Activated T-cell treated with anti-CD3 and anti-CD28 coated beads, Interleukin-2, amount 50 U/mL, for 1 hour (primary cell): ENCODE measurements around the gene RAD51.
"Not testable (repeated sequence)": the region's sequence is repeated elsewhere in the genome, so short reads cannot be mapped to it uniquely, and the experiment has no call there.

Experiments used
- DNase-seq: peaks from one replicate; pipeline ENCODE4 v3.0.0-alpha.2; 2020

The RAD51 gene

DNA sequence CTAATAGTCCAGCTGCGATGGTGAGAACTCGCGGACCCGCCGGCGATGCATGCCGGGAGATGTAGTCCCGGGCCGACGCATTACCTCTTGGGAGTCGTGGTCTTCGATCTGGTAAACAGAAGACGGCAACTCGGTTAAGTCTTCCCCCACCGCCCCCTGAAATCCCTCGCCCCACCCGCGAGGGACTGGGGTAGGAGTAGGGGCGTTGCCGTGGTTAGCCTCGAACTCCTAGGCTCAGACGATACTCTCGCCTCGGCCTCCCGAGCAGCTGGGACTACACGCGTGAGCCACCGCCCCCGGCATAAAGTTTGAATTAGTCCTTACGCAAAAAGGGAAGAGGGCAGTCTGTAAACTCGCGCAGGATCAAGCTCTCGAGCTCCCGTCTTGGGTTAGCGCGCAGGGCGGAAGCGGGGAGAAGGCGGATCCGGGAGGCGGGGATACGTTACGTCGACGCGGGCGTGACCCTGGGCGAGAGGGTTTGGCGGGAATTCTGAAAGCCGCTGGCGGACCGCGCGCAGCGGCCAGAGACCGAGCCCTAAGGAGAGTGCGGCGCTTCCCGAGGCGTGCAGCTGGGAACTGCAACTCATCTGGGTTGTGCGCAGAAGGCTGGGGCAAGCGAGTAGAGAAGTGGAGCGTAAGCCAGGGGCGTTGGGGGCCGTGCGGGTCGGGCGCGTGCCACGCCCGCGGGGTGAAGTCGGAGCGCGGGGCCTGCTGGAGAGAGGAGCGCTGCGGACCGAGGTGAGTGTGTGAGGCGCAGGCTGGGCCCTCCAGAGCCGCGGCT is at the start of gene RAD51:
Gene RAD51, plus strand, starts transcription at position 487 of the 781 bp plus-strand sequence. CDS start 3,585 bp downstream, outside the sequence.
- peak; percentile 92 for DNase-seq

DNA sequence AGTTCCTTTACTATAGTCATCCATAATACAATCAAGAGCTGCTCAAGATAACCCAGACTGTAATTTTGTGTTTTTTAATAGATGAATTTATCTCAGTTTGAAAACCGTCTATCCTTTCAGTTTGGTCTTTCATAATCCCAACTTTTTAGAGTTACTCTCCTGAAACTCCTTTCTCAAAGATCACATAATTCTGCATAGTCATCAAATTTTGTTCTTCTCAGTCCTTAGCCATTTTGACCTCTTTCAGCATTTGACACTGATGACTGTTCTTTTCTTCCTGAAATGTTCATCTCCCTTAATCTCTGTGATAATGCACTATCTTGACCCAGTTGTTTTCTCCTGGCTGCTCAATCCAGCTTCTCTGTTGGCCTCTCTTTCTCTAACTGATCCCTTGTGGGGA is 47.5 kb upstream of the RAD51 start:
- no peak for DNase-seq

DNA sequence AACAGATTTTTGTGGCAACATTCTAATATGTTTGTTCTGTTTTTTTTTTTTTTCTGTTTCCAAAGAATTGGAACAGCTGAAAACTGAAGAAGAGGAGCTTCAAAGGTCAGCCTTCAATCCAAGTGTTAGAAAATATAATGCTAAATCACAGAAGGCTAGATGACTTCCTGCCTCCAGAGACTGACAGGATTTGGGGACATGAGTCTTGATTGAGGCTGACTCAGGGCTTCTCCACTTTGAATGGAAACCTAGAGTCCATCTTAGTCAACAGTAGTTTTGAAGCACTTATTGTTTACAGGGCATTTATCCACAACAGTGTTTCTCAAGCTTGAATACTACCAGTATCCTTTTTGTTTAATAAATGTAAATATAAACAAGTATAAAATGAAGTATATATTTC is 44.5 kb upstream of the RAD51 start:
- no peak for DNase-seq

DNA sequence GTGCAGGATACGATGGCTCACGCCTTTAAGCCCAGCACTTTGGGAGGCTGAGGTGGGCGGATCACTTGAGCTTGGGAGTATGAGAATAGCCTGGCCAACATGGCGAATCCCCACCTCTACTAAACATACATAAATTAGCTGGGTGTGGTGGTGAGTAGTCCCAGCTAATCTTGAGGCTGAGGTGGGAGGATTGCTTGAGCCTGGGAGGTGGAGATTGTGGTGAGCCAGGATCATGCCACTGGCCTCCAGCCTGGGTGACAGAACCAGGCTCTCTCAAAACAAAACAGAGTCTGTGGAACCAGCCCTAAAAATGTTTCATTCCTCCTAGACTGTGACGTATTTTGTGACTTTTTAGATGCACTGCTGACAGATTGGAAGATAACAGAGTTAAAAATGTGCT is 34.3 kb upstream of the RAD51 start:
- no peak for DNase-seq

DNA sequence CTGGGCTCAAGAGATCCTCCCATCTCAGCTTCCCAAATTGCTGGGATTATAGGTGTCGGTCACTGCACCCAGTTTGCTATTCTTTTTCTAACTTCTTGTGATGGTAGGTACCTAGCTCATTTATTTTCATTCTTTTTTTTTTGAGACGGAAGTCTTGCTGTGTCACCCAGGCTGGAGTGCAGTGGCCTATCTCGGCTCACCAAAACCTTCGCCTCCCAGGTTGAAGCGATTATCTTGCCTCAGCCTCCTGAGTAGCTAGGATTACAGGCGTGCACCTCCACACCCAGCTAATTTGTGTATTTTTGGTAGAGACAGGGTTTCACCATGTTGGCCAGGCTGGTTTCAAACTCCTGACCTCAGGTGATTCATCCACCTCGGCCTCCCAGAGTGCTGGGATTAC is 30.1 kb upstream of the RAD51 start:
- DNase-seq: no peak

DNA sequence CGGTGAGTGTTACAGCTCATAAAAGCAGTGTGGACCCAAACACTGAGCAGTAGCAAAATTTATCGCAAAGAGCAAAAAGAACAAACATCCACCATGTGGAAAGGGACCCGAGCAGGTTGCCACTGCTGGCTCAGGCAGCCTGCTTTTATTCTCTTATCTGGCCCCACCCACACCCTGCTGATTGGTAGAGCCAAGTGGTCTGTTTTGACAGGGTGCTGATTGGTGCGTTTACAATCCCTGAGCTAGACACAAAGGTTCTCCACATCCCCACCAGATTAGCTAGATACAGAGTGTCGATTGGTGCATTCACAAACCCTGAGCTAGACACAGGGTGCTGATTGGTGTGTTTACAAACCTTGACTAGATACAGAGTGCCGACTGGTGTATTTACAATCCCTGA is 18.7 kb upstream of the RAD51 start:
- not testable (repeated sequence) for DNase-seq

DNA sequence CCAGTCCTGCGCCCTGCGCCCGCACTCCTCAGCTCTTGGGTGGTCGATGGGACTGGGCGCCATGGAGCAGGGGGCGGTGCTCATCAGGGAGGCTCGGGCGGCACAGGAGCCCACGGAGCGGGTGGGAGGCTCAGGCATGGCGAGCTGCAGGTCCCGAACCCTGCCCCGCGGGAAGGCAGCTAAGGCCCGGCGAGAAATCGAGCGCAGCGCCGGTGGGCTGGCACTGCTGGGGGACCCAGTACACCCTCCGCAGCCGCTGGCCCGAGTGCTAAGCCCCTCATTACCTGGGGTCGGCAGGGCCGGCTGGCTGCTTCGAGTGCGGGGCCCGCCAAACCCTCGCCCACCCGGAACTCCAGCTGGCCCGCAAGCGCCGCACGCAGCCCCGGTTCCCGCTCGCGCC is 18.1 kb upstream of the RAD51 start:
- DNase-seq: not testable (repeated sequence)

DNA sequence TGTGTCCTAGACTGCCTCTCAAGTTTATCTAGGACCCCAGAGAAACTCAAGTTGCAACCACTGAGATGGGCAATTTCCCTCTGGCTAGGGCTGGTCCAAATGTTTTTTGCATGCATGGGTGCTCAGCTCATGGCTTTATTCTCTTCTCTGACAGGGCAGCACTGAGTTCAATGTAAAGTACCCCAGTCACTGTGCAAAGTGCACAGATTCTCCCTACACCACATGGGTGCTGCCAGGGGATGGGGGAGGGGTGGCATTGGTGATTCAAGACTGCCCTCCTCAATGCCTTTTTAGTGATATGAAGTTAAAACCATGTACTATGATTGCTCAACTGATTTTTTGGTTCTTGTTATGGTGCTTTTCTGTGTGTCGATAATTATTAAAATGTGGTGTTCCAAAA is 14.8 kb upstream of the RAD51 start:
- DNase-seq: no peak

DNA sequence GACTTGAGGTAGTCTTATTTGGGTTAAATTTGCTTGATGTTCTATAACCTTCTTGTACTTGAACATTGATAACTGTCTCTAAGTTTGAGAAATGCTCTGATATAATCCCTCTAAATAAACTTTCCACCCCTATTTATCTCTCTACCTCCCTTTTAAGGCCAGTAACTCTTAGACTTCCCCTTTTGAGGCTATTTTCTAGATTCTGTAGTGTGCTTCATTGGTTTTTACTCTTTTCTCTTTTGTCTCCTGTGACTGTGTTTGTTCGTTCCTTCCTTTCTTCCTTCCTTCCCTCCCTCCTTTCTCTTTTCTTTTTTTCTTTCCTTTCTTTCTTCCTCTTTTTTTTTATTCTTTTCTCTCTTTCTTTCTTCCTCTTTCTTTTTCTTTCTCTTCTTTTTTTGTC is 14.0 kb upstream of the RAD51 start:
- not testable (repeated sequence) for DNase-seq

DNA sequence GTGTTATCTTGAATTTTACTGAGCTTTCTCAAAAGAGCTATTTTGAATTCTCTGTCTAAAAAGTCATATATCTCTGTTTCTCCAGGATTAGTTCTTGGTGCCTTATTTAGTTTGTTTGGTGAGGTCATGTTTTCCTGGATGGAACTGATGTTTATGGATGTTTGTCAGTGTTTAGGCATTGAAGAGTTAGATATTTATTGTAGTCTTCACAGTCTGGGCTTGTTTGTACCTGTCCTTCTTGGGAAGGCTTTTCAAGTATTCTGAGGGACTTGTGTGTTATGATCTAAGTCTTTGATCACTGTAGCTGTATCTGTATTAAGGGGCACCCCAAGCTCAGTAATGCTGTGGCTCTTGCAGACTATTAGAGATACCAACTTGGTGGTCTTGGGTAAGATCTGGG is 10.6 kb upstream of the RAD51 start:
- DNase-seq: no peak

DNA sequence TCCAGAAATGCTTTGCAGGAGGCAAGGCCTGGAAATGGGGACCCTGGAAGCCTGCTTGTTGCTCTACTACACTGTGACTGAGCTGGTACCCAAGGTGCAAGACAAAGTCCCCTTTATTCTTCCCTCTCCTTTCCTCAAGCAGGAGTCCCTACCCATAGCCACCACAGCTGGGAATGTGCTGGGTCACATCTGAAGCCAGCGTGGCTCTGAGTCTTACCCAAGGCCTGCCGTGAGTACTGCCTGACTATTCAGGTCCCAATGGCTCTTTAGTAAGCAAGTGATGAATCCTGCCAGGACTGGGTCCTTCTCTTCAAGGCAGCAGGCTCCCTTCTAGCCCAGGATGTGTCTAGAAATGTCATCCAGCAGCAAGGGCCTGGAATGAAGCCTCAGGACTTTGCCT is 9.6 kb upstream of the RAD51 start:
- no peak for DNase-seq

DNA sequence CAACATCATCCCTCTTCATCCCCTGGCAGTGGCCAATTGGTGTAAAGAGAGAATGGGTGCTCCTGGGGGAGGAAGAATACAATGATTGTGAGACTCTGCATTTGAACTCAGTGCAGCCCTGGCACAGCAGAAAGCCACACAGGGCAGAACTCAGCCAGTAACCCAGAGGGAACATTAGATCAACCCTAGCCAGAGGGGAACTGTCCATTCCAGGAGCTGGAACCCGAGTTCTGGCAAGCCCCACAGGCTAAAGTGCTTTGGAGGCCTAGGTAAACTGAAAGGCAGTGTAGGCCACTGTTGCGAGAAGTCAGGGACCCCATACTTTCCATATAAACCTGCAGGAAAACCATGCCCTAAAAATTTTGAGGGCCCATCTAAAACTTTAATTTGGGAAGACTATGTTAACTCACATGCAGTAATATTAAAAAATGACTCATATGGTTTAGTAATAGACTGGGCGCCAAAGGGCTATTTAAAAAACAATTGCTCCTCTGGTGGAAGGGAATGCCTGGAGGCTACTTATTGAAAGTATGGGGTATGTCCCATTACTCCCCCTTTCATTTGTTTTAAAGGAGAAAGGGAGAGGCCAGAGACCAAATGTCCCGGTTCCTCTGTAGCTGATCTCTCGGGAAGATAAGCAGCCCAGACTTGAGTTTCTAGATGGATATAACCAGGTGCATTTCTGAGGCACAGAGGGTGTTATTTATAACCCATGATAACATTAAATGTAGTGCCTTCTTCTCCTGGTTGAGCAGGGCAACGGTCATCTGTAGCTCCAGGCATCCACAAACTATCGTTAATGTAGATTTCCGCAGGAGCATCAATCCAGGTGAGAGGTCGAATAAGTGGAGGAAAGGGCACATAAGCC is 5.8 kb upstream of the RAD51 start:
- DNase-seq: no peak

DNA sequence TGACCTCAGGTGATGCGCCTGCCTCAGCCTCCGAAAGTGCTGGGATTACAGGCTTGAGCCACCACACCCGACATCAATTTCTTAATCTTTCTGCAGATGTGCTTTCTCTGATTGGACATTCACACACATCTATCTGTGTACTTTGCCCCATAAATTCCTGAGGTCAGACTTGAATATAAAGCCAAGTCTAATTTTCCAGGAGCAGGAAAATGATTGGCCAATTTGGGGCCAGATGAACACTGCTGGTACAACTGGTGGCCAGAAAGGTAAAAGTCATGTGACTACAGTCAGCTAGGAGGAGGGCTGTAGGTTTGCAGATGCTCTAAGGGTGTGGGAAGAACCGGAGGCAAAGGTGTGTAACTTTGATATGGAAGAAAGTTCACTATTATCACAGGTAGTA is 3.2 kb upstream of the RAD51 start:
- DNase-seq: no peak

DNA sequence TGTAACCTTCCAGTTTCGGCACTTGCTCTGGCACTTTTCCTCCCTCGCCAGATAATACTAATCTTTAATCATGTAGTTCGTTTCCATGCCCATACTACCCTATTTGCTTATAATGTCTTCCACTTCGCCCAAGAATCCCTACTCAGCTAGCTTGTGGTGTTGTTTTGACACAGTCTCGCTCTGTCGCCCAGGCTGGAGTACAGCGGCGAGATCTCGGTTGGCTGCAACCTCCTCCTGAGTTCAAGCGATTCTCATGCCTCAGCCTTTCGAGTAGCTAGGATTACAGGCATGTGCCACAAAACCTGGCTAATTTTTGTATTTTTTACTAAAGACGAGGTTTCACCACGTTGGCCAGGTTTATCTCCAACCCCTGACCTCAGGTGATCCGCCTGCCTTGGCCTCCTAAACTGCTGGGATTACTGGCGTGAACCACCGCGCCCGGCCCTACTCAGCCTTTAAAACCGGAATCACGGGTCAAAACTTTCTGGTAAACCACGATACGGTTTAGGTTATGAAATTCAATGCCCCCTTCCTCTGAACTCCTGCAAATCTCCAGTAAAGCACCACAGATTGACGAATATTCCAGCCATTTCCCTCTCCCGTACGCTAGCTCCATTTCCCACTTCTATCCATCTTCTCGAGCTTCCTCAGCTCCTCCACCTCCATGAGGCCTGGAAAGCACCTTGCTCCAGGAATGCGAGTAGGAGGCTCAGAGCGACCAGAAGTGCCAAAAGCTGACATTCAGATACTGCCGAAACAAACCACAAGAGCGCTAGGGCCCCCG is 878 bp upstream of the RAD51 start:
- no peak for DNase-seq

DNA sequence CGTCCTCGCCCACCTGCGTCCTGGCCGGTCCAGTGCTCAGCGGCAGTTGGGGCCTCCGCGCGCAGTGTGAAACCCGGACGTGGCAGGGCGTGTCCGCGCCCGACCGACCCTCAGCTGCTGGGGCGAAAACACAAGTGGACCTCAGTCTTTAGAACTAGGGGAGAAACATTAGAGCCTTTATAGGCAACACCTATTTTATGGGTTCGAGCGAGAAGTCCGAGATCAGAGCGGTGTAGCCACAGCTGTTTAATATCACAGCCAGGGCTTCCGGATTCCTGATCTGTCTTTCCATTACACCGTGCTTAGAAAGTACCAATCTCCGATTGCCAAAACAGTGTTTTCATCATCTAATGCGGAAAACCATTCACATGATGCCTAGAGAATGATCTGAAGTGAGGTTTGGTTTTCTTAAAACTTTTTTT is 506 bp downstream of the RAD51 start:
- DNase-seq: no peak

DNA sequence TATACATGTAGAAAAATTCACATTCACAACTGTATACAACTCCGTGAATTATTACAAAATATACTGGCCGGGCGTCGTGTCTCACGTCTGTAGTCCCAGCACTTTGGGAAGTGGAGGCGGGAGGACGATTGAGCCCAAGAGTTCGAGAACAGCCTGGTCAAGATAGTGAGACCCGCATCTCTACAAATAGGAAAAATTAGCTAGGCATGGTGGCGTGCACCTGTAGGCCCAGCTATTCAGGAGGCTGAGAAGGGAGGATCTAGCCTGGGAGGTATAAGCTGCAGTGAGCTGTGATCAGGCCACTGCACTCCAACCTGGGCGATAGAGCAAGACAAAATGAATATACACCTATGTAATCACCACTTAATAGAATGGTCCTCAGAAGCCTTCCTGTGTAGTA is 1.3 kb downstream of the RAD51 start:
- DNase-seq: no peak

DNA sequence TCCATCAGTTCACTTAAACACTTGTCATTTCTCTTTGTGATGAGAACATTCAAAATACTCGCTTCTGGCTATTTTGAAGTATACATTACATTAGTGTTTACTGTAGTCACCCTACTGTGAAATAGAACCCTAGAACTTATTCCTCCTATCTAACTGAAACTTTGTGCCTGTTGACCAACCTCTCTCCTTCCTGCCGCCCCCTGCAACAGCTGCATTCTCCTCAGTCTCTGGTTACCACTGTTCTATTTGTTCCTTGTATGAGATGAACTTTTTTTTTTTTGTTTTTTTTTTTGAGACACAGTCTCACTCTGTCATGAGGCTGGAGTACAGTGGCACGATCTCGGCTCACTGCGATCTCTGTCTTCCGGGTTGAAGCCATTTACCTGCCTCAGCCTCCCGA is 2.9 kb downstream of the RAD51 start:
- DNase-seq: no peak

DNA sequence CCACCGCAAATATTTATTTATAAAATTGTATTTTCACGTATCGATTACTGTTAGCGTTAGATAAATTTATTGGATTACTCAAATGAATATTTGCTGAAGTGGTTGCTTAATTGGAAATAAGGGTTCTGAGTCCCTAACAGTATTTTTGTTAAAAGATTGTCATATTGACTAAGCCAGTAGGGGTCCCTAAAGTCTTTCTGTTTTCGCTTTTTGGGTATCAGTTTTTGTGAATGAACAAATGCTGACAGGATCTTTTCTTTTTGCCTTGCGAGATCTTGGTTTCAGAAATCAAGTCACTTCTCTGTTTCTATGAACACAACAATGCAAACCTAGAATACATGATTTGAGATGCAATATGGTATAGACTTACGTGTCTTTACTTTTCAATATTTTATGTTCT is 7.1 kb downstream of the RAD51 start:
- no peak for DNase-seq

DNA sequence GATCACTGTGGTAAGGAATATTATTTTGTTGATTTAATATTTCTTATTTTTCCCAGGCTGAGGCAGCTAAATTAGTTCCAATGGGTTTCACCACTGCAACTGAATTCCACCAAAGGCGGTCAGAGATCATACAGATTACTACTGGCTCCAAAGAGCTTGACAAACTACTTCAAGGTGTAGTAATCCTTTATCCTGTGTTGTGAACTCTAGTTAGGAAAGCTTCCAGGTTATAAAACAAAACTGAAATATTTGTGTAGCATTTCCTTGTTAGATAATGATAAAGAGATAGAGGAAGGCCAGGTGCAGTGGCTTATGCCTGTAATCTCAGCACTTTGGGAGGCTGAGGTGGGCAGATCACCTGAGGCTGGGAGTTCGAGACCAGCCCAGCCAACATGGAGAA is 11.1 kb downstream of the RAD51 start:
- DNase-seq: no peak

DNA sequence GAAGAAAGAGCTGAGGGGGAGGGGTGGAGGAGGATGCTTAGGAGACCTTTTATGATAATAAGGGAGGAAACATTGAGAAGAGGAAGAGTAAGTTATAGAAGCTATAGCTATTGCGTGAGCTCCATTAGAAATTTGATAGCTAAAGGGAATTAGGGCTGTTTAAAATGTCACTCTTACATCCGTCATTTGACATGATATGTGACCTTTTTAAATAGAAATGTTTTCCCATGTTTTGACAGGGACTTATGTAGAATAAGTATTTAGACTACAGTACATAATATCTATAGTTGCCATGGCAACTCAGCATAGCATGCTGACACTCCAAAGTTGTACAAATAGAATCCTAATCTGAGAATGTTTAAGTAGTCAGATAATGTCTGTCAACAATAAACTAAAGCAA is 19.2 kb downstream of the RAD51 start:
- DNase-seq: no peak

DNA sequence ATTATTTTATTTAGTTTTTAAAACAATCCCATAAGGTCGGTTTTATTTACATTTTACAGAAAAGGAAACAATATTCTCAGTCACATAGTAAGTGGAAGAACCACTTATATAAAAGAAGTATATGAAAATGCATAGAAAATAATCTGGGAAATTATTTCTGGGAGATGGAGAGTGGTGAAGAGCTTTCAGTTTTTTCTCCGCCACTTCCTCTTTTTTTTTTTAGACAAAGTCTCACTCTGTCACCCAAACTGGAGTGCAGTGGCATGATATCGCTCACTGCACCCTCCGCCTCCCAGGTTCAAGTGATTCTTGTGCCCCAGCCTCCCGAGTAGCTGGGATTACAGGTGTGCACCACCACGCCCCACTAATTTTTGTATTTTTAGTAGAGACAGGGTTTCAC is 21.2 kb downstream of the RAD51 start:
- DNase-seq: no peak

DNA sequence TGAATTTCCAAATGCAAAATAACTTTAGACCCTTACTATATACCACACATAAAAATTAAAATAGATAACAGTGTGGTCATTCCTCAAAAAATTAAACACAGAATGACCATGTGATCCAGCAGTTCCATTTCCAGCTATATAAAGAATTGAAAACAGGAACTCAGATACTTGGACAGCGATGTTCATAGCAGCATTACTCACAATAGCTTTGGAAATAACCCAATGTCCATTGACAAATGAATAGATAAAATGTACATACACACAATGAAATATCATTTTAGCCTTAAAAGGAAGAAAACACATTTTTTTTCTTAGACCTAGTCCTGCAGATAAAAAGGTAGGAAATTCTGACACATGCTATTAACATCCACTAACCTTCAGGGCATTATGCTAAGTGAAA is 26.7 kb downstream of the RAD51 start:
- DNase-seq: no peak

DNA sequence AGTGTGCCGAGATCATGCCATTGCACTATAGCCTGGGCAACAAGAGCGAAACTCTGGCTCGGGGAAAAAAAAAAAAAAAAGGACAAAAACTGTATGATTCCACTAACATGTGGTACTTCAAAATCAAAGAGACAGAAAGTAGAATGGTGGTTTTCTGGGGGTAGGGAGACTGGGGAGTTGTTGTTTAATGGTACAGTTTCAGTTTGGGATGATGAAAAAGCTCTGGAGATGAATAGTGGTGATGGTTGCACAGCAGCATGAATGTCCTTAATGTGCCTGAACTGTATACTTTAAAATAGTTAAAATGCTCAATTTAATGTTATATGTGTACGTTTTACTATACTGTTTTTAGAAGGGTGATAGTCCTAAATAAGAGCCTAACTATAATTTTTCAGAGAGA is 27.4 kb downstream of the RAD51 start:
- no peak for DNase-seq

DNA sequence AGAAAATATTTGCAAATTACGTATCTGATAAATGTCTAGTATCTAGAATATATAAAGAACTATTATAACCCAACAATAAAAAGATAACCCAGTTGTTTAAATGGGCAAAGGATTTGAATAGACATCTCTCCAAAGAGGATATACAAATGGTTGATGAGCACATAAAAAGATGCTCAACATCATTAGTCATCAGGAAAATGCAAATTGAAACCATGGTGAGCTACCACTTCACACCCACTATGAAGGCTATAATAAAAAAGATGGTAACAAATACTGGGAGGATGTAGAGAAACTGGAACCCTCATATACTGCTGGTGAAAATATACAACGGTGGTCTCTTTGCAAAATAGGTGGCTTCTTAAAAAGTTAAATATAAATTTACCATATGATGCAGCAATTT is 28.0 kb downstream of the RAD51 start:
- DNase-seq: no peak
